ENCODE results near the gene ECI2. TPM values are rescaled to one million over a fixed set of nuclear protein-coding genes. Genes with fewer than 3 reads are reported as not detected.

Gene ECI2
- total RNA-seq, 4 donors from 2014 or later = 46.9 to 64.4 (median 56.0) TPM

- intact Hi-C loops (cut with DNase I; ENCODE audit: low total_unique reads) = no loop called here
- Histone ChIP-seq H3K4me3 (no peak overlapping the region), H3K27ac (no peak overlapping the region), H3K9me3 (no peaks in the 10 kb centered on the region), H3K4me1 (no peaks in the 10 kb centered on the region), H3K27me3 (no peaks in the 10 kb centered on the region), H3K36me3 (no peaks in the 10 kb centered on the region)
- no peak for DNase-seq
- TF ChIP-seq POLR2A (IDR thresholded peaks at IDR 0.05) (no peak), CTCF (IDR thresholded peaks at IDR 0.05) (no peak)
Observed at GRCh38 chr6:4139272-4139671, 3.9 kb upstream of the ECI2 start.

GRCh38 chr6:4138186-4138585, 2.8 kb upstream of the ECI2 start:
- Histone ChIP-seq H3K4me1 (no peaks in the 10 kb centered on the region), H3K36me3 (no peaks in the 10 kb centered on the region), H3K27me3 (no peaks in the 10 kb centered on the region), H3K27ac (no peak overlapping the region), H3K9me3 (no peaks in the 10 kb centered on the region), H3K4me3 (no peak overlapping the region)
- no peak for TF ChIP-seq CTCF (IDR thresholded peaks at IDR 0.05)
- TF ChIP-seq POLR2A (IDR thresholded peaks at IDR 0.05) = no peak
- intact Hi-C loops (cut with DNase I; ENCODE audit: low total_unique reads) = no loop called here
- no peak for DNase-seq

GRCh38 chr6:4136354-4136831, 1.0 kb upstream of the ECI2 start:
- TF ChIP-seq CTCF (IDR thresholded peaks at IDR 0.05) (no peak), POLR2A (IDR thresholded peaks at IDR 0.05) (no peak)
- no peak for DNase-seq
- peak overlapping the region; percentile 85 to 93 for H3K27ac ChIP-seq
- H3K36me3 ChIP-seq = no peaks in the 10 kb centered on the region
- H3K27me3 ChIP-seq = no peaks in the 10 kb centered on the region
- no peaks in the 10 kb centered on the region for H3K9me3 ChIP-seq
- H3K4me1 ChIP-seq = no peaks in the 10 kb centered on the region
- intact Hi-C loops (cut with DNase I; ENCODE audit: low total_unique reads) = no loop called here
- H3K4me3 ChIP-seq = peak overlapping the region; percentile 76 to 80

GRCh38 chr6:4135665-4136353, 434 bp upstream of the ECI2 start:
- Histone ChIP-seq H3K9me3 (no peaks in the 10 kb centered on the region), H3K27ac (peak overlapping the region; percentile 85 to 93), H3K36me3 (no peaks in the 10 kb centered on the region), H3K4me3 (peak overlapping the region; percentile 76 to 80), H3K27me3 (no peaks in the 10 kb centered on the region), H3K4me1 (no peaks in the 10 kb centered on the region)
- intact Hi-C loops (cut with DNase I; ENCODE audit: low total_unique reads) = no loop called here
- DNase-seq = peak; percentile 97 to 99
- TF ChIP-seq POLR2A (IDR thresholded peaks at IDR 0.05) (peak; percentile 44 to 74), CTCF (IDR thresholded peaks at IDR 0.05) (no peak)

- Histone ChIP-seq H3K36me3 (no peaks in the 10 kb centered on the region), H3K27ac (peak overlapping the region; percentile 93 to 97), H3K4me1 (no peaks in the 10 kb centered on the region), H3K4me3 (peak overlapping the region; percentile 94 to 96), H3K27me3 (no peaks in the 10 kb centered on the region), H3K9me3 (no peaks in the 10 kb centered on the region)
- peak in 1 of 2 donors; percentile 29 for DNase-seq
- TF ChIP-seq CTCF (IDR thresholded peaks at IDR 0.05) = no peak
- no peak for TF ChIP-seq POLR2A (IDR thresholded peaks at IDR 0.05)
- intact Hi-C loops (cut with DNase I; ENCODE audit: low total_unique reads) = no loop called here
Observed at GRCh38 chr6:4133941-4134838, 1.2 kb downstream of the ECI2 start.
